ENCODE data around the gene OR2AT4.
"Not testable (repeated sequence)": the region's sequence is repeated elsewhere in the genome, so short reads cannot be mapped to it uniquely, and the experiment has no call there.

The OR2AT4 gene

GRCh38 chr11:75114465-75114864, 17.8 kb upstream of the OR2AT4 start:
- H3K4me1 Mint-ChIP-seq: no peaks in the 10 kb centered on the region
- peaks cover 30% of the 10 kb centered on the region for H3K9me3 Mint-ChIP-seq
- H3K4me3 Mint-ChIP-seq: no peak overlapping the region
- peaks cover 5% of the 10 kb centered on the region for H3K36me3 Mint-ChIP-seq
- peaks cover 58% of the 10 kb centered on the region for H3K27me3 Mint-ChIP-seq
- no peak overlapping the region for H3K27ac Mint-ChIP-seq
- no peak for ATAC-seq

GRCh38 chr11:75113030-75113429, 16.4 kb upstream of the OR2AT4 start:
- Mint-ChIP-seq H3K9me3 (peaks cover 30% of the 10 kb centered on the region), H3K27ac (no peak overlapping the region), H3K27me3 (peaks cover 51% of the 10 kb centered on the region), H3K4me1 (no peaks in the 10 kb centered on the region), H3K4me3 (no peak overlapping the region), H3K36me3 (peaks cover 5% of the 10 kb centered on the region)
- no peak for ATAC-seq

- peaks cover 4% of the 10 kb centered on the region for H3K36me3 Mint-ChIP-seq
- H3K27me3 Mint-ChIP-seq: peaks cover 44% of the 10 kb centered on the region
- H3K4me1 Mint-ChIP-seq: no peaks in the 10 kb centered on the region
- H3K27ac Mint-ChIP-seq: no peak overlapping the region
- no peak overlapping the region for H3K4me3 Mint-ChIP-seq
- no peak for ATAC-seq
- peaks cover 30% of the 10 kb centered on the region for H3K9me3 Mint-ChIP-seq
Observed at GRCh38 chr11:75112200-75112599, 15.5 kb upstream of the OR2AT4 start.

- H3K36me3 Mint-ChIP-seq: no peaks in the 10 kb centered on the region
- ATAC-seq: no peak
- no peaks in the 10 kb centered on the region for H3K4me1 Mint-ChIP-seq
- peaks cover 8% of the 10 kb centered on the region for H3K9me3 Mint-ChIP-seq
- no peak overlapping the region for H3K4me3 Mint-ChIP-seq
- no peak overlapping the region for H3K27ac Mint-ChIP-seq
- H3K27me3 Mint-ChIP-seq: peaks cover 35% of the 10 kb centered on the region
Observed at GRCh38 chr11:75107187-75107586, 10.5 kb upstream of the OR2AT4 start.

GRCh38 chr11:75105967-75106681, 9.4 kb upstream of the OR2AT4 start:
- peaks cover 38% of the 10 kb centered on the region for H3K27me3 Mint-ChIP-seq
- H3K36me3 Mint-ChIP-seq, ATAC-seq, H3K9me3 Mint-ChIP-seq, H3K4me3 Mint-ChIP-seq, H3K27ac Mint-ChIP-seq, H3K4me1 Mint-ChIP-seq: not testable (repeated sequence)

- Mint-ChIP-seq H3K27me3 (peaks cover 38% of the 10 kb centered on the region), H3K36me3 (no peaks in the 10 kb centered on the region), H3K4me3 (no peak overlapping the region), H3K27ac (no peak overlapping the region), H3K4me1 (peaks cover 4% of the 10 kb centered on the region), H3K9me3 (peaks cover 2% of the 10 kb centered on the region)
- no peak for ATAC-seq
Observed at GRCh38 chr11:75105462-75105925, 8.8 kb upstream of the OR2AT4 start.

- Mint-ChIP-seq H3K27me3 (peaks cover 46% of the 10 kb centered on the region), H3K36me3 (no peaks in the 10 kb centered on the region), H3K9me3 (no peaks in the 10 kb centered on the region), H3K27ac (no peak overlapping the region), H3K4me3 (no peak overlapping the region), H3K4me1 (peaks cover 8% of the 10 kb centered on the region)
- ATAC-seq: no peak
Observed at GRCh38 chr11:75103380-75104026, 6.8 kb upstream of the OR2AT4 start.

GRCh38 chr11:75101424-75102128, 4.9 kb upstream of the OR2AT4 start:
- Mint-ChIP-seq H3K4me3 (no peak overlapping the region), H3K36me3 (no peaks in the 10 kb centered on the region), H3K9me3 (no peaks in the 10 kb centered on the region), H3K4me1 (peaks cover 8% of the 10 kb centered on the region), H3K27ac (no peak overlapping the region), H3K27me3 (peaks cover 59% of the 10 kb centered on the region)
- ATAC-seq: no peak

- no peak overlapping the region for H3K4me3 Mint-ChIP-seq
Observed at GRCh38 chr11:75100314-75100713, 3.6 kb upstream of the OR2AT4 start.

GRCh38 chr11:75099635-75100034, 3.0 kb upstream of the OR2AT4 start:
- Mint-ChIP-seq H3K27me3 (peaks cover 61% of the 10 kb centered on the region), H3K9me3 (no peaks in the 10 kb centered on the region), H3K4me1 (peaks cover 8% of the 10 kb centered on the region), H3K36me3 (no peaks in the 10 kb centered on the region), H3K4me3 (no peak overlapping the region), H3K27ac (no peak overlapping the region)
- ATAC-seq: no peak

More at GRCh38 chr11:75100314-75100713, 3.6 kb upstream of the OR2AT4 start:
- H3K27me3 Mint-ChIP-seq: peaks cover 60% of the 10 kb centered on the region
- H3K9me3 Mint-ChIP-seq: no peaks in the 10 kb centered on the region
- H3K36me3 Mint-ChIP-seq: no peaks in the 10 kb centered on the region
- peaks cover 8% of the 10 kb centered on the region for H3K4me1 Mint-ChIP-seq
- no peak overlapping the region for H3K27ac Mint-ChIP-seq
- peak; percentile 98 for ATAC-seq

GRCh38 chr11:75098835-75099439, 2.3 kb upstream of the OR2AT4 start:
- not testable (repeated sequence) for ATAC-seq, H3K4me3 Mint-ChIP-seq, H3K9me3 Mint-ChIP-seq, H3K27ac Mint-ChIP-seq, H3K4me1 Mint-ChIP-seq, H3K36me3 Mint-ChIP-seq
- peaks cover 58% of the 10 kb centered on the region for H3K27me3 Mint-ChIP-seq

GRCh38 chr11:75098181-75098580, 1.5 kb upstream of the OR2AT4 start:
- ATAC-seq, H3K27ac Mint-ChIP-seq, H3K9me3 Mint-ChIP-seq, H3K36me3 Mint-ChIP-seq, H3K4me3 Mint-ChIP-seq, H3K4me1 Mint-ChIP-seq: not testable (repeated sequence)
- peaks cover 59% of the 10 kb centered on the region for H3K27me3 Mint-ChIP-seq

GRCh38 chr11:75097173-75097557, 489 bp upstream of the OR2AT4 start:
- ATAC-seq: no peak
- H3K4me1 Mint-ChIP-seq: peaks cover 8% of the 10 kb centered on the region
- peaks cover 53% of the 10 kb centered on the region for H3K27me3 Mint-ChIP-seq
- no peak overlapping the region for H3K4me3 Mint-ChIP-seq
- no peak overlapping the region for H3K27ac Mint-ChIP-seq
- H3K36me3 Mint-ChIP-seq: no peaks in the 10 kb centered on the region
- H3K9me3 Mint-ChIP-seq: no peaks in the 10 kb centered on the region

GRCh38 chr11:75094382-75094781, 2.3 kb downstream of the OR2AT4 start:
- Mint-ChIP-seq H3K27me3 (peaks cover 51% of the 10 kb centered on the region), H3K9me3 (peaks cover 10% of the 10 kb centered on the region)
- H3K27ac Mint-ChIP-seq, ATAC-seq, H3K4me1 Mint-ChIP-seq, H3K4me3 Mint-ChIP-seq, H3K36me3 Mint-ChIP-seq: not testable (repeated sequence)

GRCh38 chr11:75090671-75091177, 6.0 kb downstream of the OR2AT4 start:
- ATAC-seq: no peak

More at GRCh38 chr11:75090671-75091177, 6.0 kb downstream of the OR2AT4 start:
- no peaks in the 10 kb centered on the region for H3K4me1 Mint-ChIP-seq
- H3K27ac Mint-ChIP-seq: no peak overlapping the region
- H3K36me3 Mint-ChIP-seq: no peaks in the 10 kb centered on the region
- H3K4me3 Mint-ChIP-seq: no peak overlapping the region
- H3K9me3 Mint-ChIP-seq: peaks cover 10% of the 10 kb centered on the region
- H3K27me3 Mint-ChIP-seq: peaks cover 43% of the 10 kb centered on the region

Data from stimulated activated memory B cell treated with anti-CD40 and anti-IgM and Interleukin-4, amounts not matched to agents 10 μg/mL and 1 μg/mL and 100 μg/mL, for 72 hours (primary cell).